HG03378 (cell line): ENCODE data around the gene YIPF3.

ENCODE experiments used
- ATAC-seq: cut with Tn5 transposase; IDR thresholded peaks from one replicate; pipeline ENCODE4 v1.9.1; 2021; ENCODE audit warnings: mild to moderate bottlenecking, moderate library complexity; ENCODE audit not compliant: unreplicated experiment

Gene YIPF3

GRCh38 chr6:43493833-43494232 is 22.9 kb downstream of the YIPF3 start:
- no peak for ATAC-seq

- ATAC-seq = no peak
These were observed 23.5 kb downstream of the YIPF3 start for GRCh38 chr6:43493230-43493629.

DNA sequence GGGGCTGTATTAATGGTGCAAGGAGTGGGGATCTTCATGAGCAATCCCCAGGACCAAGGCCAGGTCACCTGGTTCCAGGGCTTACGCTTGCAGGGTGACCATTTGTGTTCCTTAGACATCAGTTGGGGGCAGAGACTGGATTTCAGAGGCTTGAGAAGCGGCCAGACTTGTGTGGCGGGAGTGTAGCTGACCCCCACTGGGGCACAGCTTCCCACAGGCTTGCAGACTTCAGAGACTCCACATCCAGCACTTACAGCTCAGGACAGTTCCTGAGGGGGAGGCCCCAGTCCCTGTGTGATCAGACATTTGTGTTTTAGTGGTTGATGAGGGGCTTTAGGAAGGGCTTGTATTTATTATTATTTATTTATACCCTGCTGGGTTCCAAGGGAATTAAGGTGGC is 24.1 kb downstream of the YIPF3 start:
- no peak for ATAC-seq

GRCh38 chr6:43491750-43492661 is 24.7 kb downstream of the YIPF3 start:
- no peak for ATAC-seq

GRCh38 chr6:43490523-43490939 is 26.2 kb downstream of the YIPF3 start:
- no peak for ATAC-seq

GRCh38 chr6:43489277-43490072 is 27.3 kb downstream of the YIPF3 start:
- ATAC-seq = no peak

DNA sequence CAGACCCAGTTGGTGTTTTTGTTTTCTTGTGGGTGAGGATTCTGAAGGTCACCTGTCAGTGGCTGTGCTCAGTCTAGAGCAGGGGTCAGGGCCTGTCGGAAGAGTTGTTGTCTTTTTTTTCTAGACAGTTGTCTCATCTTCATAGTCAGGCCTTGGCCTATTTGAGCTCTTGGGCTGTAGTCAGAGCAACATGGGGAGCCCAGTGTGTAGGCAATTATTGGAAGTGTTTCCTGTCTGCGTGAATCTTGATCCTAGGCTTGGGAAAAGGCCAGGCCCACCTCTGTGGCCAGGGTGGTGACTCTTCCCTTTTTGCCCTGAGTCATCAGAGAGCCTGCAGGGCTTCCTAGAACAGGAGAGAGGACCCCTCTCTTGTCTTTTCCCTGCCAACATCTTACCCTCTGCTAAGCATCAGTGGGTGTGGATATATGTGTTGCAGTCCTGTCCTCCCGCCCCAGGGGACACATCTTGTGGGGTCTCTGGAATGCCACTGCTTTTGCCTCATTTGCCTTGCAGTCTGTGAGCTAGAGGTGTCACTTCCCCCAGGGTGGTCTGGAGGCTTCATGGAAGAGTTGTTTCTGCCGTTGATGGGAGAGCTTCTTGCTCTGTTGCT is 28.0 kb downstream of the YIPF3 start:
- no peak for ATAC-seq

GRCh38 chr6:43481591-43482236 is 35.0 kb downstream of the YIPF3 start:
- no peak for ATAC-seq

- no peak for ATAC-seq
These were observed 35.7 kb downstream of the YIPF3 start for GRCh38 chr6:43481075-43481474.

- ATAC-seq = no peak
These were observed 38.7 kb downstream of the YIPF3 start for GRCh38 chr6:43478008-43478372.

GRCh38 chr6:43477235-43478007 is 39.3 kb downstream of the YIPF3 start, which contains the start of gene TJAP1:
TSS of gene TJAP1 (plus strand) at chr6:43477570. CDS start at chr6:43499002, 21,432 bp downstream.
- no peak for ATAC-seq

- ATAC-seq = no peak
These were observed 40.0 kb downstream of the YIPF3 start for GRCh38 chr6:43476746-43477145.

GRCh38 chr6:43475516-43475915 is 41.2 kb downstream of the YIPF3 start:
- ATAC-seq = no peak

GRCh38 chr6:43472515-43472914 is 44.2 kb downstream of the YIPF3 start:
- no peak for ATAC-seq

DNA sequence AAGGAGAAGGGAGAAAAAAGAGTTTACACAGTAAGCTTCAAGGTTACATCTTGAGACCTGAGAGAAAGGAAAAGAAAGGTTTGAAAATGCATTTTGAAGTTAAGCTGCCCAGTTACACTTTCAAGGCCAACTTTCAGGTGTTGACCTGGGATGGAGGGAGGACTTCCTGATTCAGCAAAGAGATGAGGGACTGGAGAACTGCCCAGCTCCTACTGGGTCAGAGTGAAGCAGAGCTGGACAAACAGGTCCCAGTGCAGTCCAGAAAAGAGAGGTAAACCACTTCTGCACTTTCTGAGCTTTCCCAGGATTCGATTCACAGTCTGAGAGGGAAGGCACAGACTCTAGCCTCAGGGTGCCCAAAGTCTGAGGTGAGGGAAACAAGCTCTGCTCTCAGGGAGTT is 45.3 kb downstream of the YIPF3 start:
- no peak for ATAC-seq

DNA sequence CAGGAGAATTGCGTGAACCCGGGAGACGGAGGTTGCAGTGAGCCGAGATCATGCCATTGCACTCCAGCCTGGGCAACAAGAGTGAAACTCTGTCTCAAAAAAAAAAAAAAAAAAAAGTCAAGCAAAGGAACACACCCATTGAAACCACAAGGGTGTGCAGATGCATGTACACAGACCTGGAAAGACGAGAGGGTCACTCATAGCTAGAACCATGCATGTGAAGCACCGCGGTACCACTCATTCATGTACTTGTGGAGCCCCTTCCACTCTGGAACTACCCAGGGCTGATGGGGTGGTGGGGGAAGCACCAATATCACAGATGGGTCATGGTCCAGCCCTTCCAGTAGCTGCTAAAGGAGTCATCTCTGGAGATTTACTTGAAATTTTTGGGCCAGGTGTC is 46.8 kb downstream of the YIPF3 start:
- no peak for ATAC-seq

- ATAC-seq = no peak
These were observed 47.7 kb downstream of the YIPF3 start for GRCh38 chr6:43468748-43469681.

DNA sequence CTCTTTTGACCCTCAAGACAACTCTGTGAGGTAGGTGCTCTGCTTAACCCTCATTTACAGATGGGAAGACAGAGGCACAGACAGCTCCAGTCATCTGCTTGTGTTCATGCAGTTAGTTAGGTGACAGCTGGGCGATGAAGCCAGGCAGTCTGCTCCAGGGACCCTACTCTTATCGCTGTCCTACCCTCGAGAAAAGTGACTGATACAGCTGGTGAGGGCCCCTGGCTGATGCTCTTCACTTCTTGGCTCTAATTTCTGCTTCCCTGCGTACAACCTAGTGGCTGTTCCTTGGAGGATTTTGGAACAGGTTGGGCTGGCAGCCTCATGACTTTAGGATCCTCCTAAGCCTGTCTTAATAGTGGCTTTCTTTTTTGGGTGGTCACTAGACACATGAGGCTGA is 48.5 kb downstream of the YIPF3 start:
- no peak for ATAC-seq

GRCh38 chr6:43467752-43468151 is 49.0 kb downstream of the YIPF3 start:
- ATAC-seq = no peak
